GM10248 (cell line): Measurements from ENCODE around the gene SKIC3.

Source experiments
- CTCF ChIA-PET: fragments of 300-600 bp; sonication (Branson Sonifier 250); formaldehyde crosslinking; extraction: SDS; loops from one replicate; lab custom pipeline; 2021; ENCODE audit warnings: antibody characterized with exemption; lab: Yijun Ruan, JAX
- POLR2A ChIA-PET: fragments of 350-650 bp; sonication (Branson Sonifier 250); formaldehyde crosslinking; extraction: SDS; loops from one replicate; lab custom pipeline; 2020; ENCODE audit warnings: antibody characterized with exemption; lab: Yijun Ruan, JAX
- DNase-seq: peaks from one replicate; pipeline ENCODE4 v3.0.0; 2012; ENCODE audit errors: extremely low spot score
- TF ChIP-seq, protein P1 (sequence below): IDR thresholded peaks from 2 replicates; pipeline ENCODE4 v1.5.1; 2012; ENCODE audit warnings: mild to moderate bottlenecking, low read depth; ENCODE audit errors: extremely low read depth, missing control alignments, control extremely low read depth

SKIC3 gene

GRCh38 chr5:95557841-95558240 lies 3.1 kb upstream of the SKIC3 start:
- ChIA-PET POLR2A (no interaction called here), CTCF (interaction anchor here (1.0 to 1.9 kb wide), 4 partner anchors 10 to 52 kb away, joined by 3 to 4 read pairs (median 3); no protein-coding TSS in a partner anchor)
- TF ChIP-seq, protein P1, sequence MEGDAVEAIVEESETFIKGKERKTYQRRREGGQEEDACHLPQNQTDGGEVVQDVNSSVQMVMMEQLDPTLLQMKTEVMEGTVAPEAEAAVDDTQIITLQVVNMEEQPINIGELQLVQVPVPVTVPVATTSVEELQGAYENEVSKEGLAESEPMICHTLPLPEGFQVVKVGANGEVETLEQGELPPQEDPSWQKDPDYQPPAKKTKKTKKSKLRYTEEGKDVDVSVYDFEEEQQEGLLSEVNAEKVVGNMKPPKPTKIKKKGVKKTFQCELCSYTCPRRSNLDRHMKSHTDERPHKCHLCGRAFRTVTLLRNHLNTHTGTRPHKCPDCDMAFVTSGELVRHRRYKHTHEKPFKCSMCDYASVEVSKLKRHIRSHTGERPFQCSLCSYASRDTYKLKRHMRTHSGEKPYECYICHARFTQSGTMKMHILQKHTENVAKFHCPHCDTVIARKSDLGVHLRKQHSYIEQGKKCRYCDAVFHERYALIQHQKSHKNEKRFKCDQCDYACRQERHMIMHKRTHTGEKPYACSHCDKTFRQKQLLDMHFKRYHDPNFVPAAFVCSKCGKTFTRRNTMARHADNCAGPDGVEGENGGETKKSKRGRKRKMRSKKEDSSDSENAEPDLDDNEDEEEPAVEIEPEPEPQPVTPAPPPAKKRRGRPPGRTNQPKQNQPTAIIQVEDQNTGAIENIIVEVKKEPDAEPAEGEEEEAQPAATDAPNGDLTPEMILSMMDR: no peak
- DNase-seq: no peak

GRCh38 chr5:95555553-95555952 lies 776 bp upstream of the SKIC3 start:
- no peak for DNase-seq
- POLR2A ChIA-PET: interaction anchor here (1.0 kb wide), 1 partner anchor 67 kb away, joined by 4 read pairs; no protein-coding TSS in a partner anchor
- CTCF ChIA-PET: interaction anchor here (0.9 kb wide), 1 partner anchor 10 kb away, joined by 3 read pairs; no protein-coding TSS in a partner anchor
- TF ChIP-seq, protein P1: no peak

DNA sequence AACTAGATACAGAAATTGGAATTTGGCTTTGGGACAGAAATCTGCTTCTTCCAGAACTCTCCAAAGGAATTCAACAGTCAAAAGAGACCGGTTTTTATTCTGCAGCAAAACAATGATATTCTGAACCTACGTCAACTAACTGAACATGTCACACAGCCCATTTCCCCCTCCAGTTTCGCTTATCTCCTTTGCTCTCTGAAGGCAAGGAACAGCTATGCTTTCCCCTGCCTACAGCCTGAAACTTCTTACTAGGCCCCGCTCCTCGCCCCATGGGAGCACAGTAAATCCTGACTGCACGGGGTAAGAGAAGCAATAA lies 488 bp downstream of the SKIC3 start:
- no peak for DNase-seq
- POLR2A ChIA-PET: interaction anchor here (0.6 to 1.0 kb wide), 2 partner anchors 68 to 224 kb away, joined by 4 read pairs; no protein-coding TSS in a partner anchor
- CTCF ChIA-PET: interaction anchor here (0.9 to 1.1 kb wide), 2 partner anchors 10 to 293 kb away, joined by 3 read pairs; no protein-coding TSS in a partner anchor
- TF ChIP-seq, protein P1: no peak

DNA sequence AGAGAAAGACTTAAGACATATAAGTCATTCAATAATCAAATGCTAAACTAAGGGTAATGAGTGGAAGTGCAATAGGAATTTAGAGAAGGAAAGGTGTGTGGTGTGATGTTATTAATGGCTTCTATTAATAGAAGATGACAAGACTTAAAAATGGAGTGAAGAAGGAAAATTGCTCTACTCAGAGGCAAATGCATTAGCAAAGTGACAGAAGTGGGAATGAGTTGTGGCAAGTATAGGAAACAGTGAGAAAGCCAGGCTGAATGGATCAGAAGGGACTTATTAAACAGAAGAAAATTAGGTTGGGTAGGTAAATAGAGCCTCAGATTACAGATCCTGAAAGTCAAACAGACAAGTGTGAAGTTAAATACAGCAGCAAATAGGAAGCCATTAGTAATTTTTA lies 5.7 kb downstream of the SKIC3 start:
- ChIA-PET CTCF (no interaction called here), POLR2A (no interaction called here)
- TF ChIP-seq, protein P1: no peak
- no peak for DNase-seq

GRCh38 chr5:95543017-95543705 lies 11.6 kb downstream of the SKIC3 start:
- TF ChIP-seq, protein P1: no peak
- ChIA-PET POLR2A (no interaction called here), CTCF (interaction anchor here (1.3 to 1.9 kb wide), 3 partner anchors 9 to 15 kb away, joined by 4 to 5 read pairs (median 4); no protein-coding TSS in a partner anchor)
- DNase-seq: no peak

- CTCF ChIA-PET: interaction anchor here (2.1 kb wide), 1 partner anchor 15 kb away, joined by 6 read pairs; no protein-coding TSS in a partner anchor
- POLR2A ChIA-PET: no interaction called here
Observed at GRCh38 chr5:95537501-95537900, 17.3 kb downstream of the SKIC3 start.

More at GRCh38 chr5:95537501-95537900, 17.3 kb downstream of the SKIC3 start:
- TF ChIP-seq, protein P1: no peak
- DNase-seq: no peak
